ENCODE data around the gene LTA4H.
"Not testable (repeated sequence)": the region's sequence is repeated elsewhere in the genome, so short reads cannot be mapped to it uniquely, and the experiment has no call there.

Gene LTA4H

GRCh38 chr12:96035283-96036236 lies at the start of gene LTA4H:
Gene LTA4H (minus strand): TSS chr12:96035587. CDS start chr12:96035519, 68 bp downstream.
- peak; percentile 99 for DNase-seq (ENCODE audit: low spot score)

GRCh38 chr12:96084624-96085023 lies 49.2 kb upstream of the LTA4H start:
- no peak for DNase-seq (ENCODE audit: low spot score)

- no peak for DNase-seq (ENCODE audit: low spot score)
These were observed 47.8 kb upstream of the LTA4H start for GRCh38 chr12:96083020-96083719.

- no peak for DNase-seq (ENCODE audit: low spot score)
These were observed 46.2 kb upstream of the LTA4H start for GRCh38 chr12:96081596-96081995.

GRCh38 chr12:96078231-96079135 lies 43.1 kb upstream of the LTA4H start:
- no peak for DNase-seq (ENCODE audit: low spot score)

- DNase-seq (ENCODE audit: low spot score), result no peak
These were observed 41.7 kb upstream of the LTA4H start for GRCh38 chr12:96077081-96077480.

GRCh38 chr12:96075560-96075959 lies 40.2 kb upstream of the LTA4H start:
- DNase-seq (ENCODE audit: low spot score), result no peak

GRCh38 chr12:96073346-96074330 lies 38.3 kb upstream of the LTA4H start:
- DNase-seq (ENCODE audit: low spot score), result no peak

- no peak for DNase-seq (ENCODE audit: low spot score)
These were observed 35.4 kb upstream of the LTA4H start for GRCh38 chr12:96070670-96071279.

- DNase-seq (ENCODE audit: low spot score), result no peak
These were observed 34.3 kb upstream of the LTA4H start for GRCh38 chr12:96069511-96070231.

GRCh38 chr12:96068636-96069035 lies 33.2 kb upstream of the LTA4H start:
- DNase-seq (ENCODE audit: low spot score), result no peak

GRCh38 chr12:96068111-96068510 lies 32.7 kb upstream of the LTA4H start:
- DNase-seq (ENCODE audit: low spot score), result no peak

GRCh38 chr12:96065776-96066175 lies 30.4 kb upstream of the LTA4H start:
- not testable (repeated sequence) for DNase-seq (ENCODE audit: low spot score)

GRCh38 chr12:96064966-96065365 lies 29.6 kb upstream of the LTA4H start:
- no peak for DNase-seq (ENCODE audit: low spot score)

GRCh38 chr12:96064271-96064670 lies 28.9 kb upstream of the LTA4H start:
- peak; percentile 31 for DNase-seq (ENCODE audit: low spot score)

- DNase-seq (ENCODE audit: low spot score), result no peak
These were observed 27.7 kb upstream of the LTA4H start for GRCh38 chr12:96063046-96063445.

GRCh38 chr12:96061864-96062453 lies 26.6 kb upstream of the LTA4H start:
- peak; percentile 88 for DNase-seq (ENCODE audit: low spot score)

GRCh38 chr12:96061323-96061722 lies 25.9 kb upstream of the LTA4H start:
- no peak for DNase-seq (ENCODE audit: low spot score)

- no peak for DNase-seq (ENCODE audit: low spot score)
These were observed 24.7 kb upstream of the LTA4H start for GRCh38 chr12:96060041-96060440.
